HL-60/S4 treated with phorbol 12-myristate 13-acetate at 8.2 ng/mL for 4 days and 3 days (cell line): ENCODE results near the gene PLP1.
"Not testable (repeated sequence)": the region's sequence is repeated elsewhere in the genome, so short reads cannot be mapped to it uniquely, and the experiment has no call there.

Experiments used
- in situ Hi-C: fragments of 300-500 bp; cut with MboI; formaldehyde crosslinking; loops from 2 replicates; pipeline ENCODE4 v1.15.0; 2022; ENCODE audit warnings: low sequenced_read_pairs

The PLP1 gene, protein sequence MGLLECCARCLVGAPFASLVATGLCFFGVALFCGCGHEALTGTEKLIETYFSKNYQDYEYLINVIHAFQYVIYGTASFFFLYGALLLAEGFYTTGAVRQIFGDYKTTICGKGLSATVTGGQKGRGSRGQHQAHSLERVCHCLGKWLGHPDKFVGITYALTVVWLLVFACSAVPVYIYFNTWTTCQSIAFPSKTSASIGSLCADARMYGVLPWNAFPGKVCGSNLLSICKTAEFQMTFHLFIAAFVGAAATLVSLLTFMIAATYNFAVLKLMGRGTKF

DNA sequence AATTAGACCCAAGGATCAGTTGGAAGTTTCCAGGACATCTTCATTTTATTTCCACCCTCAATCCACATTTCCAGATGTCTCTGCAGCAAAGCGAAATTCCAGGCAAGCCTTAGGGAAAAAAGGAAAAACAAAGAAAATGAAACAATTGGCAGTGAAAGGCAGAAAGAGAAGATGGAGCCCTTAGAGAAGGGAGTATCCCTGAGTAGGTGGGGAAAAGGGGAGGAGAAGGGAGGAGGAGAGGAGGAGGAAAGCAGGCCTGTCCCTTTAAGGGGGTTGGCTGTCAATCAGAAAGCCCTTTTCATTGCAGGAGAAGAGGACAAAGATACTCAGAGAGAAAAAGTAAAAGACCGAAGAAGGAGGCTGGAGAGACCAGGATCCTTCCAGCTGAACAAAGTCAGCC, at the start of gene PLP1:
TSS of gene PLP1 (plus strand) at position 295 of the 400 bp plus-strand sequence. CDS start 156 bp downstream, outside the sequence.
- in situ Hi-C loops = no loop called here

- in situ Hi-C loops = no loop called here
Measured at GRCh38 chrX:103727115-103727514, 49.5 kb upstream of the PLP1 start.

DNA sequence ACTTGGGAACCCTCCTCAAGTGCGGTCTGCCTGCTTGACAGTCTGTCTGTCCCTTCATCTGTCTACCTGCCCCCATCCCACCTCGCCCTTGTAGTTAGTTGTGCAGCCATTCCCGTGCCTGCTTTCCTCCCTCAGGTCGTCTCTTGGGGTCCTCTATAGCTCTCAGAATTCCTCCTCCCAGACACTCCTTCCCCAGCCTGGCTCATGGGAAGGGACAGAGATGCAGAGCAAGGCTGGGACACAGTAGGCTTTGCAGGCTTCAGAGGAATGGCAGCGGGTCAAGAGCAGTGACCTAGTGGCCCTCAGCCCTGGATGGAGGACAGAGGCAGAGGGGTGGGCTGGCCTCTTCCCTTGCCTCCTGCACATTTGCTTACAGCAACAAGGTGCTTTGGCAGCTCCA, 47.6 kb upstream of the PLP1 start:
- in situ Hi-C loops = no loop called here

GRCh38 chrX:103730147-103730795, 46.4 kb upstream of the PLP1 start:
- in situ Hi-C loops = no loop called here

DNA sequence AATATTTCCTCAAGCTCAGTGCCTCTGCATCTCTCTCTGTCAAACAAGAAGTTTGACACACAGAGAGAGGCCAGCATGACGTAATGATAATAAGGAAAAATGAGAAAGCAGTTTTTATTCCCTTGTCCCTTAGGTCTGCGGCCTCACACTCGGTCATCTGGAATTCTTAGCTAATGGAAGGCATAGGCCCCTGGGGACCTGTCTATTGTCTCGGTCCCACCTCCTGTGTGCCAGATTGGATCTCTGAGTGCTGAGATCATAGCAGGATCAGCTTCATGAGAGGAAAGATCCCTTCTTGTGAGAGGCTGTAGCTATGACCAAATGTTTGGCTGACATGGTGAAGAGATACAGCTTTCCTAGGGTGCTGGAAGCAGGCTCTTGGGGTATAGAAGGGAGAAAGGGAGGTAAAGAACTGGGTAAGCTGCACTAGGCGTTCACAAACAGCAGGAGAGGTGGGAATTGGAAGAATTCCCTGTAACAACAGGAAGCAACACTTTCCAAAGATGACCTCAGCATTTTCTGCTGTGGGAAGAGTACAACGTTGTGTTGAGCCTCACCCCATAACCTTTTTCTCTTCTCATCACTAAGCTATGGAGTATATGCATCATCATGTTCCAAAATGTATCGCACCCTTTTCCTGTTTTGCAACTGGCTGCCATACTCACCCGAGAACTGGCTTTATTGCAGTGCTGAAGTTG, 45.7 kb upstream of the PLP1 start:
- in situ Hi-C loops = no loop called here

DNA sequence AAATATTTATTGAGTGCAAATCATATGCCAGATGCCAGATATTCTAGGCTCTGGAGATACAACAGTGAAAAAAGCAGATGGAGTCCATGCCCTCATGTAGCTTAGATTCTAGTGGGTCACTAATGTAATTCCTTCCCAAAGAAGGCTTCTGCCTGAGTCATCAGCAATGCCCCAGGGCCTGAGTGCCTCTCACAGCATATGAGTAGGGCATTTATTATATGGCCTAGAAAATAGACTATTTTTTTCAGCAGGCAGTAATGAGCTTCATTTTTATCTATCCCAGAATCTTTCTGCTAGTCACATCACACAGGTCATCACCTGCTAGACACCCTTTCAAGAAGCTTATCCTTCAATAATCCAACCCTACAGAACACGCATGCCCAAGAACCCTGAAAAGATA, 43.6 kb upstream of the PLP1 start:
- in situ Hi-C loops = no loop called here

GRCh38 chrX:103734125-103734760, 42.4 kb upstream of the PLP1 start:
- in situ Hi-C loops = no loop called here

- in situ Hi-C loops = no loop called here
Measured at GRCh38 chrX:103737696-103738095, 38.9 kb upstream of the PLP1 start.

GRCh38 chrX:103739421-103739820, 37.2 kb upstream of the PLP1 start:
- in situ Hi-C loops = no loop called here

GRCh38 chrX:103741879-103742278, 34.8 kb upstream of the PLP1 start:
- in situ Hi-C loops = no loop called here

GRCh38 chrX:103742339-103742738, 34.3 kb upstream of the PLP1 start:
- in situ Hi-C loops = no loop called here

DNA sequence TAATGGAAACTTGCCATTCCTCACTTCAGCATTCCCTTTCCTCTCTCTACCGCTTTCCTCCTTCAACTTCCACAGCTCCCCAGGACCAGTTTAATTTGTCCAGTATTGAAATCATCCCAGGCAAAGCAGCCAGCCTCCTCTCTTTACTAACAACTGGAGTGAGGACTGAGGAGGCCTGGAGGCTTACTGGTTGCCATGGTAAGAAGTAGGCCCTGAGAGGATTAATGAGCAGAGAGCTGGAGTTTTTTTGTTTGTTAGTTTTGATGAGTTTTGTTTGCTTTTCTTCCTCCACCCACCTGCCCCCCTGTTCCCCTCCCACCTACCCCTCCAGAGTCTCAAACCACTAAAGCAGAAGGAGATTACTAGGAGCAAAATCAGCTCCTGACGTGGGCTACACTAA, 29.5 kb upstream of the PLP1 start:
- in situ Hi-C loops = no loop called here

DNA sequence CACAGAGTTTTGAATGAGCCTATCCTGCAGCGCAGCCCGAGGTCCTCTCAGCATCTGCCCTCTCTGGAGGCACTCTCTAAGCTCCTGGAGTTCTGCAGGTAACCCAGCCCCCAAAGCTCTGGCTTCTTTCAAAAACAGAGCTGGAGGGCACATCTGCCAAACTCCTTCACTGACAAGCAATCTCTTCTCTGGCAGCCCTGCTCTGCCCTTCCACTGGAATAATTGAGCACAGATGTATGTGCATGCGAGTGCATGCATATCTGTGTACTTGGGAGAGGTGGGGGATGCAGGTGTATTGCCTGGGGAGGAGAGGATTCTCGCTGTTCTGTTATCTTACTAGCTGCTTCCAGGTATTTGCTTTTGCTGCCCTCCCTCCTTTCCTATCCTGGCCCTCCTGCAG, 22.2 kb upstream of the PLP1 start:
- in situ Hi-C loops = no loop called here

DNA sequence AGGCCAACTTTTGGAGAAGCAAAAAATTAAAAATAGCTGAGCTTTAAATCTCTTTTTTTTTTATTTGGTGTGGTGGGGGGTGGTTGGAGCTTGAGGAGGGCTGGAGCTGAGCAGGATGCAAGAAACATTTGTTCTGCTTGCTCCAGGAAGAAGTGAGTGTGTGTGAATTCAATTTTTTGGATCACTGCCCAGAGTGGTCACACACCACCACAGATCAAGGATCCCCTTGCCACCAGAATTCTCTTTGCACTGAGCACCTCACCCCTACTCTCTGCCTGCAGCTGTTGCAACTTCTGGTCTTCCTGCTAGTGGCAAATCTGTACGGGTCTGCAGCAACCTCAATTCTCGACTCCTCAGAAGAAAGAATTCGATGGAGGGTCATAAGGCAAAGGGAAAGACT, 19.9 kb upstream of the PLP1 start:
- in situ Hi-C loops = no loop called here

DNA sequence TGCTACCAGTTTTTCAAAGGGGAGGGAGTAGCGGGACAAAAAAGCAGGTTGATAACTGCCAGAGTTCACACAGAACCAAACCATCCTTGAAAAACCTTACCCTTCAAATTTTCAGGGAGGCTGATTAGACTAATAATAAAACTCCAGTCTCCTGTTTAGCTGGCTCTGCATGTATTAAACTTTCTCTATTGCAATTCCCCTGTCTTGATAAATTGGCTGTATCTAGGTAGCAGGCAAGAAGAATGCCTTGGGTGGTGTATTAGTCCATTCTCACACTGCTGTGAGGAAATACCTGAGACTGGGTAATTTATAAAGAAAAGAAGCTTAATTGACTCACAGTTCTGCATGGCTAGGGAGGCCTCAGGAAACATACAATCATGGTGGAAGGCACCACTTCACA, 18.1 kb upstream of the PLP1 start:
- in situ Hi-C loops = no loop called here

- in situ Hi-C loops = not testable (repeated sequence)
Measured at GRCh38 chrX:103763541-103763940, 13.1 kb upstream of the PLP1 start.

- in situ Hi-C loops = not testable (repeated sequence)
Measured at GRCh38 chrX:103766813-103767555, 9.7 kb upstream of the PLP1 start.

GRCh38 chrX:103773445-103773844, 3.2 kb upstream of the PLP1 start:
- in situ Hi-C loops = no loop called here

DNA sequence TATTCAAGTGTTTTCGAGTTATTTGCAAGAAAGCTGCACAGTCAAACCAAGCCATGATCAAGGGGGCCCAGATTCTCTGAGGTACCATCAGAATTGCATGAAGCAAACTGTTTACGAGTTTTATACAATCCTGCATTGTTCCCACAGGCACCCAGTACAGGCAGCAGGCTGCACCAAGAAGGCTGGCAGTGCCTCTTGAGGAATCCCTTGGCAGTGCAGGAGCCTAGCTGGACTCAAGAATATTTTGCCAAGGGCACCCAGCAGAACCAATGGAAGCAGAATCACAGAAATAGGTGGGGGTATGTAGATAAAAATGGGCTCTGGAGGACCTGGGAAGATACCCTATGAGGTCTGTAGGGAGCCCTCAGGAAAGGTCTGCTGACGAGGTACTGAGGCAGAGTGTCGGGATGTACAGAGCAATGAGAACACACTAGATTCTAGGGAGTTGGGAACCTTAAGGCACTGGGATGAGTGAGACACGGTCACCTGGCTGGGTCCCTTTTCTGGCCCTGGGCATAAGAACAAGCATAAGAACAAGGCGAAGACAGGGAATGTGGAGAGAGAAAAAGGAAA, 2.5 kb upstream of the PLP1 start:
- in situ Hi-C loops = no loop called here

- in situ Hi-C loops = no loop called here
Measured at GRCh38 chrX:103779141-103779789, 2.6 kb downstream of the PLP1 start.
